Measurements from ENCODE around the gene DISP2.

- no peak for TF ChIP-seq BACH2 (CRISPR knock-in tag; IDR thresholded peaks at IDR 0.05; ENCODE audit: borderline replicate concordance)
- TF ChIP-seq TCF4 (CRISPR knock-in tag; IDR thresholded peaks at IDR 0.05; ENCODE audit: borderline replicate concordance): no peak
- TF ChIP-seq ZFP3 (CRISPR knock-in tag; IDR thresholded peaks at IDR 0.05): no peak
Measured at GRCh38 chr15:40369474-40369869, 11.5 kb downstream of the DISP2 start.

Data from SK-N-SH treated with all-trans-retinoic acid at 6 μM for 48 hours (cell line).